HG02623 (cell line): ENCODE measurements around the gene SMURF2.
"Not testable (repeated sequence)": the region's sequence is repeated elsewhere in the genome, so short reads cannot be mapped to it uniquely, and the experiment has no call there.

Experiments used
- ATAC-seq: cut with Tn5 transposase; IDR thresholded peaks from one replicate; pipeline ENCODE4 v1.9.1; 2021; ENCODE audit warnings: moderate library complexity; ENCODE audit not compliant: unreplicated experiment

Gene SMURF2

DNA sequence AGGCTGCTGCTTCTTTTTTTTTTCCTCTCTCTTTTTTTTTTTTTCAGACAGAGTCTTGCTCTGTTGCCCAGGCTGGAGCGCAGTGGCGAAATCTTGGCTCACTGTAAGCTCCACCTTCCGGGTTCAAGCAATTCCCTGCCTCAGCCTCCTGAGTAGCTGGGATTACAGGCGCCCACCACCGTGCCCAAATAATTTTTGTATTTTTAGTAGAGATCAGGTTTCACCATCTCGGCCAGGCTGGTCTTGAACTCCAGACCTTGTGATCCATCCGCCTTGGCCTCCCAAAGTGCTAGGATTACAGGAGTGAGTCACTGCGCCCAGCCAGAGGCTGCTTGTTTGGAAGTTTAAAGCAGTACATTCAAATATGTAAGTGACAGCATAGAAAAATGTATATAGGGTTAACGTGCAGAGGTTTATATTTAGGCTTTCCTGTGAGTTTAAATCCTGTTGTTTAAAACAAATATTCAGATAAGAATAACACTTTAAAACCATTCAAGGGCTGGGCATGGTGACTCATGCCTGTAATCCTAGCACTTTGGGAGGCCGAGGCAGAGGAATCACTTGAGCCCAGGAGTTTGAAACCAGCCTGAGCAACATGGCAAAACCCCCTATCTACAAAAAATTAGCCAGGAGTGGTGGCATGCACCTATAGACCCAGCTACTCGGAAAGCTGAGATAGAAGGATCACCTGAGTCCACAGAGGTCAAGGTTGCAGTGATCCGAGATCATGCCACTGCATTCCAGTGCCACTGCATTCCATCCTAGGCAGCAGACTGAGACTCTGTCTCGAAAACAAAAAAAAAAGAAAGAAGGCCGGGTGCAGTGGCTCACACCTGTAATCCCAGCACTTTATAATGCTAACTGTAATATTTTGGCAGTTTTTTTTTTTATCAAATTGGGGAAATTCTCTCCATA is 6.0 kb upstream of the SMURF2 start:
- ATAC-seq: not testable (repeated sequence)

GRCh38 chr17:64664299-64664981 is 2.3 kb upstream of the SMURF2 start:
- ATAC-seq: not testable (repeated sequence)

GRCh38 chr17:64663836-64664235 is 1.7 kb upstream of the SMURF2 start:
- not testable (repeated sequence) for ATAC-seq

DNA sequence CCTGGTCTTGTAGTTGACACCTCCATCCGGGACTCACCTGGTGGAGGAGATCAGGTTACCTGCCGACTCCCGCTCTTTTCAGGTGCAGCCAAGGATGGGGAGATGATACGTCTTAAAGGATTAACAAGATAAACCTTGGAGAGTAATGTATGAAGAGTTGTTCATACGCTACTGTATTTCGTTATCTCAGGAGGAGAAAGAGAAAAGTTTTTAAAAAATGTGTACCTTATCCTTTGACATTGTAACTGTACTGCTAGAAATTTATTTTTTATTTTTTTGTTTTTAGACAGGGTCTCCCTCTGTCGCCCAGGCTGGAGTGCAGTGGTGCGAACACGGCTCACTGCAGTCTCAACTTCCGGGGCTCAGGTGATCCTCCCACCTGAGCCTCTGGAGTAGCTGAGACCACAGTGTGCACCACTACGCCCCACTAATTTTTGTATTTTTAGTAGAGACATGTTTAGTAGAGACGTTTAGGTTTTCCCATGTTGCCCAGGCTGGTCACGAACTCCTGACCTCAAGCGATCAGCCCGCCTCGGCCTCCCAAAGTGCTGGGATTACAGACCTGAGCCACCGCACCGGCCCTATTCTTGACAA is 764 bp upstream of the SMURF2 start:
- no peak for ATAC-seq

- peak; percentile 29 for ATAC-seq
These were observed 456 bp downstream of the SMURF2 start for GRCh38 chr17:64661726-64661975.

- ATAC-seq: not testable (repeated sequence)
These were observed 955 bp downstream of the SMURF2 start for GRCh38 chr17:64660978-64661725.

GRCh38 chr17:64660195-64660977 is 1.7 kb downstream of the SMURF2 start:
- not testable (repeated sequence) for ATAC-seq

- ATAC-seq: no peak
These were observed 3.2 kb downstream of the SMURF2 start for GRCh38 chr17:64658931-64659330.

DNA sequence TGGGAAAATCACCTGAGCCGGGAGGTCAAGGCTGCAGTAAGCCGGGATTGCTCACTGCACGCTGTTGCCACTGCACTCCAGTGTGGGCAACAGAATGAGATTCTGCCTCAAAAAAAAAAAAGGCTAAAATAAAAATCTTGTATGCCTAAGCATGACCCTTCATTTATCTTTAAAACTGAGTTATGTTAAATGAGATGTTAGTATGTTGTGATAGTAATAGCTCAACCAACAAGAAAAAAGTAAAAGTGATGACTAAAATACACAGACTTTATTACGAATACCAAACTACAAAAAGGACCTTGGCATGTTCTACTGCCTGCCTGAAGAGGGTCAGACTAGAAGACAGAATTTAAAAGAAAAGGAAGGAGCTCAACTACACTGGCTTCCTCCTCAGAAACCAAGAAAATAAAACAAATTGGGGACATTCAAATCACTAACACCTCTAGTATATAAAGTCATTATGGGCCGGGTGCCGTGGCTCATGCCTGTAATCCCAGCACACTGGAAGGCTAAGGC is 4.4 kb downstream of the SMURF2 start:
- no peak for ATAC-seq

DNA sequence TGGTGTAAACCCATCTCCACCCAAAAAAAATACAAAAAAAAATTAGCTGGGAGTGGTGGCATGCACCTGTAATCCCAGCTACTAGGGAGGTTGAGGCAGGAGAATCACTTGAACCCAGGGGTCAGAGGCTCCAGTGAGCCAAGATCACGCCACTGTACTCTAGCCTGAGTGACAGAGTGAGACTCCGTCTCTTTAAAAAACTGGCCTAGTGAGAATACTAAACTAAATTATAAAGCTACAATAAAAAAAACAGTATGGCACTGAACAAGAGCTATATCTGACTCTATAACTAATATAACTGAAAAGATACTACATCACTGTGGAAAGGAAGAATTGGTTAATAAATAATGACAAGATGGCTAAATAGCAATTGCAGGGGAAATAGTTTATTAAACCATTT is 6.4 kb downstream of the SMURF2 start:
- no peak for ATAC-seq

DNA sequence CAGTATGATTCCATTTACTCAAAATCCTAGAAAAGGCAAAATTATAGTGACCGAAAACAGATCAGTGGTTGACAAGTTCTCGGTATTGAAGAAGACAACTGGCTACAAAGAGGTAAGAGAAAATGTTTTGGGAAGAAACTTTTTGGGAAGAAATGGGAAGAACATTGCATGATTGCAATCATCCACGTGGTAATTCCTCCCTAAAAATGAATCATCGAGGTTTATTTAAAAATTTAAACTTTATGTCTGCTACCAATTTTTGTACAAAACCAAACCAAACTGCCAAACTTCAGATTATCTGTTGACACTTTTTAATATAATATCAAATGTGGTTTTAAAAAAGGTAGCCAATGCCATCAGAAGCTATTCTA is 8.1 kb downstream of the SMURF2 start:
- ATAC-seq: no peak

DNA sequence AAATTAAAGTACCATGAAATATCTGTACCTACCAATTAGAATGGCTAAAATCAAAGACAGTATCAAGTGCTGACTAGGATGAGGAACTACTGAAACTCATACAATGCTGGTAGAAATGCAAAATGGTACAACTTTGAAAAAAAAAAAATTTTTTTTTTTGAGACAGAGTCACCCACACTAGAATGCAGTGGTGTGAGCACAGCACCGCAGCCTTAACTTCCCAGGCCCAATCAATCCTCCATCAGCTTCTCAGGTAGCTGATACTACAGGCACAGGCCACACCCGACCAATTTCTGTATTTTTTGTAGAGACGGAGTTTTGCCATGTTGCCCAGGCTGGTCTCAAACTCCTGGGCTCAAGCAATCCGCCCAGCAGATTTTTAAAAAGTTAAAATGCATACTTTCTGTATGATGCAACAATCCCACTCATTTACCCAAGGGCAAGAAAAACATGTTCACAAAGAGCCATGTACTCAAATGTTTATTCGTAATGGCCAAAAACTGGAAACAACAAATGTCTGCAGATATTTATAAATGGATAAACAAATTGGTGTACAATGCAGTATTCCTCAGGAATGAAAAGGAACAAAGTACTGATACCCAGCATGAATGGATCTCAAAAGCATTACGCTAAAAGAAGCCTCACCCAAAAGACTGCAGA is 8.7 kb downstream of the SMURF2 start:
- no peak for ATAC-seq

- ATAC-seq: no peak
These were observed 10.2 kb downstream of the SMURF2 start for GRCh38 chr17:64651889-64652288.

GRCh38 chr17:64648234-64648633 is 13.9 kb downstream of the SMURF2 start:
- no peak for ATAC-seq

DNA sequence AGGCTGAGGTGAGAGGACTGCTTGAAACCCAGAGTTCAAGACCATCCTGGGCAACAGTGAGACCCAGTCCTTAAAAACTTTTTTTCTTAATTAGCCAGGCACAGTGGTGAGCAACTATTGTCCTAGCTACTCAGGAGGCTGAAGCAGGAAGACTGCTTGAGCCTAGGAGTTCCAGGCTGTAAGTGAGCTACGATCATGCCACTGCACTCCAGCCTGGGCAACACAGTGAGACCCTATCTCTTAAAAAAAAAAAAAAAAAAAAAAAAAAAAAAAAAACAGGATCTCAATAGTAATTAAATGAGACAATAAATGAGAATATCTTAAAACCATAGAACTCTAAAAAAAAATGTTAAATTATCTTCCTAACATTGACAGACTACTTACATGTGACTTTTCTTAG is 14.3 kb downstream of the SMURF2 start:
- ATAC-seq: no peak

DNA sequence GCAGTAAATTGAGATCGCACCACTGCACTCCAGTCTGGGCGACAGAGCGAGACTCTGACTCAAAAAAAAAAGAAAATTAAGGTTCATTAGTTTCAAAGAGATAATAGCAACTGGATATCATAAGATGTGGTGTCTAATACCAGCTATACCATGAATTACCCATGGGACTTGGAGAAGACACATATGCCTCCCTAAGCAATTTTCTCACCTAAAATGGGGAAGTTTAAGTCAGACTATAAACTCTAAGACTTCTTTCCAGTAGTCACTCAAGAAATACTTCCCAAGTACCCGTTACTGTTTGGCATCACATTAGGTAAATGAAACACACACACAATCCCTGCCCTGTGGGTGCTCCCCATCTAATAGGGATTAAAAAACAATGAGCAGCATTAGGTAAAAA is 22.6 kb downstream of the SMURF2 start:
- no peak for ATAC-seq

DNA sequence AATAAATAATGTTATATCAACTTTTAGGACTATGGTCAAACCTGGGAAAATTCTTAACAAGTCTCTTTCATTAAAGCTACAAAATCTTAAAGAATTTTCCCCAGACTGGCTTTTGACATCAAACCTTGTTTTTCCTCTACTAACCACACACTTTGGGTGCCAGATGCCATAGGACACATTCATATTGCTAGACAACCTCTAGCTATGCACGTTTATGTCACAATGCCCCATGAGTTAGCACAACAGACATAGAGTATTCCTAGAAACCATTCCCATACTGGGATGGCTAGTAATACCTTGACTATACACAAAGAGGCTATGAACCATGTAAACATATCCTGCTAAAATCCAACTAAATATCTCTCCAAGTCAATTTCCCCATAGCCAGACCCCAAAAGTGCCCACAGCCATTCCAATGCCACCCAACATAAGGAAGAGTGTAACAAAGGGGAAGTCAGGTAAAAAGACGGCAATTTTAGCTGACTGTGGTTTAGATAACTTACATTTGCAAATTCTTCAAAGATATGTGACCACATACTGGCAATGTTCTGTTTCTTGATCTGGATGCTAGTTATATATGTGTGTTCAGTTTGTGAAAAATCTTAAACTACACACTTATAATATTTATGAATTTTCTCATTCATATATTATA is 23.4 kb downstream of the SMURF2 start:
- no peak for ATAC-seq

DNA sequence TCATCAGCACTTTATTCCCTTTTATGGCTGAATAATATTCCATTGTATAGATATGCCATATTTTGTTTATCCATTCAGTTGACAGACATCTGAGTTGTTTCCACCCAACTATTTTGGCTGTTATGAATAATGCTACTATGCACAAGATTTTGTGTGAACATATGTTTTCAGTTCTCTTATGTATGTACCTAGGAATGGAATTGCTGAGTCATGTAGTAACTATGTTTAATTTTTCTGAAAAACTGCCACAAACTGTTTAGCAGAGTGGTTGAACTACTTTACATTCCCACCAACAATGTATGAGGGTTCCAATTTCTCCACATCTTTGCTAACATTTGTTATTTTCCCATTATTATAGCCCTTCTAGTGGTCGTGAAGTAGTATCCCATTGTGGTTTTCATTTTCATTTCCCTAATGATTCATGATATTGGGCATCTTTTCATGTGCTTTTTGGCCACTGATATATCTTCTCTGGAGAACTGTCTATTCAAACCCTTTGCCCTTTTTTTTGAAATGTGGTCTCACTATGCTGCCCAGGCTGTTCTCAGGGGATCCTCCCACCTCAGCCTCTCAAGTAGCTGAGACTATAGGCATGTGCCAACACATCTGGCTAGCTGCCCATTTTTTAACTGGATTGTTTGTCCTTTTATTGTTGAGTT is 26.3 kb downstream of the SMURF2 start:
- ATAC-seq: peak; percentile 83

GRCh38 chr17:64634218-64634617 is 27.9 kb downstream of the SMURF2 start:
- no peak for ATAC-seq
